Measurements from ENCODE around the gene LGALS13. TPM values are rescaled to one million over a fixed set of nuclear protein-coding genes. Genes with fewer than 3 reads are reported as not detected.

The LGALS13 gene
- polyA plus RNA-seq, 1 experiment, result not detected

DNA sequence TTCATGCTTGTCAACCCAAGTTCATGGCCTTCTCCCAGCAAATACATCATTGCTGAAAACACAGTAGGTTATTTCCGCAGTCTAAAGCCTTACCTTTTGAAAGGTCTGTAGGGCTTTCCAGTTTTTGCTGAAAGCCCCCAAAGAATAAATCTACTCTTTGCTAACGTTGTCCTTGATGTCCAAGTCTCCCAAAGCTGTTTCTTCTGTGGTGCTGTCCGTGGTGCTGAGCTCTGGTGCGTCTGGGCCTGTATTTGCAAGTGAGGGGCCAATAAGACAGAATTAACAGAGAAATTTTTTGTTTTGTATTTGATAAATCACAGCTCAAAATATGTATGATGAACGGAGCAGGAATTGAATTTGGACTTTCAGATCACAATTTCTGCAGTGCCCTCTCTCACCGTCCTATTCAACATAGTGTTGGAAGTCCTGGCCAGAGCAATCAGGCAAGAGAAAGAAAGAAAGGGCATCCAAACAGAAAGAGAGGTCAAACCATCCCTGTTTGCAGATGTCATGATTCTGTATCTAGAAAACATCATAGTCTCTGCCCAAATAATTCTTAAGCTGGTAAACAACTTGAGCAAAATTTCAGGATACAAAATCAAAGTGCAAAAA lies 43.6 kb downstream of the LGALS13 start:
- no peak overlapping the region for H3K4me3 ChIP-seq (ENCODE audit: low read depth, low read length)
- DNase-seq (ENCODE audit: low read depth, low spot score), result no peak
- ChIA-PET POLR2A (no interaction called here), CTCF (no interaction called here)
- H3K9me3 ChIP-seq (ENCODE audit: control insufficient read depth, insufficient read depth, low read length), result no peaks in the 10 kb centered on the region
- H3K27me3 ChIP-seq (ENCODE audit: control insufficient read depth, insufficient read depth, low read length), result no peaks in the 10 kb centered on the region
- TF ChIP-seq, protein P1, sequence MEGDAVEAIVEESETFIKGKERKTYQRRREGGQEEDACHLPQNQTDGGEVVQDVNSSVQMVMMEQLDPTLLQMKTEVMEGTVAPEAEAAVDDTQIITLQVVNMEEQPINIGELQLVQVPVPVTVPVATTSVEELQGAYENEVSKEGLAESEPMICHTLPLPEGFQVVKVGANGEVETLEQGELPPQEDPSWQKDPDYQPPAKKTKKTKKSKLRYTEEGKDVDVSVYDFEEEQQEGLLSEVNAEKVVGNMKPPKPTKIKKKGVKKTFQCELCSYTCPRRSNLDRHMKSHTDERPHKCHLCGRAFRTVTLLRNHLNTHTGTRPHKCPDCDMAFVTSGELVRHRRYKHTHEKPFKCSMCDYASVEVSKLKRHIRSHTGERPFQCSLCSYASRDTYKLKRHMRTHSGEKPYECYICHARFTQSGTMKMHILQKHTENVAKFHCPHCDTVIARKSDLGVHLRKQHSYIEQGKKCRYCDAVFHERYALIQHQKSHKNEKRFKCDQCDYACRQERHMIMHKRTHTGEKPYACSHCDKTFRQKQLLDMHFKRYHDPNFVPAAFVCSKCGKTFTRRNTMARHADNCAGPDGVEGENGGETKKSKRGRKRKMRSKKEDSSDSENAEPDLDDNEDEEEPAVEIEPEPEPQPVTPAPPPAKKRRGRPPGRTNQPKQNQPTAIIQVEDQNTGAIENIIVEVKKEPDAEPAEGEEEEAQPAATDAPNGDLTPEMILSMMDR (IDR thresholded peaks at IDR 0.05; ENCODE audit: low read depth, low read length), result no peak
- H3K27ac ChIP-seq (ENCODE audit: low read depth, low read length), result no peak overlapping the region

DNA sequence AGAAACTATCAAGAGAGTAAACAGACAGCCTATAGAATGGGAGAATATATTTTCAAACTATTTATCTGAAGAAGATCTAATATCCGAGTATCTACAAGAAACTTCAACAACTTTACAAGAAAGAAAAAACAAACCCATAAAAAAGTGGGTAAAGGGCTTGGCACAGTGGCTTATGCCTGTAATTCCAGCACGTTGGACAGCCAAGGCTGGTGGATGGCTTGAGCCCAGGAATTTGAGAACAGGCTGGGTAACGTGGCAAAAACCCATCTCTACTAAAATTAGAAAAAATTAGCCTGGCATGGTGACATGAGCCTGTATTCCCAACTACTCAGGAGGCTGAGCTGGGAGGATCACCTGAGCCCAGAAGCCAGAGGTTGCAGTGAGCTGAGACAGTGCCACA lies 45.6 kb downstream of the LGALS13 start:
- TF ChIP-seq, protein P1 (IDR thresholded peaks at IDR 0.05; ENCODE audit: low read depth, low read length), result no peak
- Histone ChIP-seq H3K27ac (ENCODE audit: low read depth, low read length) (no peak overlapping the region), H3K9me3 (ENCODE audit: control insufficient read depth, insufficient read depth, low read length) (no peaks in the 10 kb centered on the region), H3K27me3 (ENCODE audit: control insufficient read depth, insufficient read depth, low read length) (no peaks in the 10 kb centered on the region), H3K4me3 (ENCODE audit: low read depth, low read length) (no peak overlapping the region)
- CTCF ChIA-PET, result no interaction called here
- DNase-seq (ENCODE audit: low read depth, low spot score), result no peak
- POLR2A ChIA-PET, result no interaction called here

DNA sequence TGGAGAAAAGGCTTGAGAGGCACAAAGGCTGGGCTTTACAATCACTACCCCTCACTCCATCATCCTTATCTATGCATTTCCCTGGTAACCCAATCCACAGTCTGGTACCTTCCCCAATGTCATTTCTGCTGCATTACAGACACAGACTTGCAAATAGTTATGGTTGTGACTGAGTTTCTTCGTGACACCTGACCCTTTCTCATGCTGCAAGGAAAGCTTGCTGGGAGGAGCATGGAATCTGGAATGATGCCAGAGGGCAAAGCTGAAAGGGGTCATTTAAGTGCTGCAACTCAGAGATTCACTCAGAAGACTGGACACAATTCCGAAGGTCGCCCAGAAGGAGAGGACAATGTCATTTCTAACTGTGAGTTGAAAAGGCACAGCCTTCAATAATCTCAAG lies 53.3 kb downstream of the LGALS13 start, which contains the start of gene LGALS16:
TSS of gene LGALS16 (plus strand) at position 301 of the 400 bp plus-strand sequence. CDS start at position 350, 49 bp downstream.
- TF ChIP-seq, protein P1 (IDR thresholded peaks at IDR 0.05; ENCODE audit: low read depth, low read length), result no peak
- Histone ChIP-seq H3K9me3 (ENCODE audit: control insufficient read depth, insufficient read depth, low read length) (no peaks in the 10 kb centered on the region), H3K27ac (ENCODE audit: low read depth, low read length) (no peak within 1 kb of the TSS), H3K4me3 (ENCODE audit: low read depth, low read length) (no peak within 1 kb of the TSS), H3K27me3 (ENCODE audit: control insufficient read depth, insufficient read depth, low read length) (no peaks in the 10 kb centered on the region)
- POLR2A ChIA-PET, result no interaction called here
- CTCF ChIA-PET, result no interaction called here
- no peak for DNase-seq (ENCODE audit: low read depth, low spot score)

Small RNAs within 50 kb of the gene (small RNA-seq; reads per million reads assigned to genes)
- gene AC005176.2 (ENCODE audit: insufficient read length, low read depth) (not detected), gene RPS29P24 (ENCODE audit: insufficient read length, low read depth) (not detected), gene RPS29P25 (ENCODE audit: insufficient read length, low read depth) (not detected), gene RPS29P26 (ENCODE audit: insufficient read length, low read depth) (not detected), gene RPS29P30 (ENCODE audit: insufficient read length, low read depth) (not detected)

Other genes starting within 250 kb of the LGALS13 start
- gene PAF1, start 211.4 kb upstream of the LGALS13 start, polyA plus RNA-seq (2011; rRNA removed), result 51.9 and 60.5 TPM in 2 replicates
- 28.0 and 29.9 TPM in 2 replicates for gene MED29, start 211.1 kb upstream of the LGALS13 start, polyA plus RNA-seq (2011; rRNA removed)
- 4.1 and 8.3 TPM in 2 replicates for gene ZFP36, start 195.7 kb upstream of the LGALS13 start, polyA plus RNA-seq (2011; rRNA removed)
- gene PLEKHG2, start 189.9 kb upstream of the LGALS13 start, polyA plus RNA-seq (2011; rRNA removed), result 12.3 and 19.1 TPM in 2 replicates
- 1,488 and 2,094 TPM in 2 replicates for gene RPS16, start 166.6 kb upstream of the LGALS13 start, polyA plus RNA-seq (2011; rRNA removed)
- 75.3 and 78.0 TPM in 2 replicates for gene SUPT5H, start 156.9 kb upstream of the LGALS13 start, polyA plus RNA-seq (2011; rRNA removed)
- 58.9 and 75.0 TPM in 2 replicates for gene TIMM50, start 121.7 kb upstream of the LGALS13 start, polyA plus RNA-seq (2011; rRNA removed)
- 0.47 and 0.58 TPM in 2 replicates for gene DLL3, start 103.6 kb upstream of the LGALS13 start, polyA plus RNA-seq (2011; rRNA removed)
- gene SELENOV, start 87.4 kb upstream of the LGALS13 start, polyA plus RNA-seq (2011; rRNA removed), result not detected in 2 replicates
- 2.3 and 3.1 TPM in 2 replicates for gene EID2B, start 69.7 kb upstream of the LGALS13 start, polyA plus RNA-seq (2011; rRNA removed)
- gene EID2, start 62.4 kb upstream of the LGALS13 start, polyA plus RNA-seq (2011; rRNA removed), result 11.3 and 11.5 TPM in 2 replicates
- not detected in 2 replicates for gene LGALS16, start 53.4 kb downstream of the LGALS13 start, polyA plus RNA-seq (2011; rRNA removed)
- gene LGALS14, start 102.0 kb downstream of the LGALS13 start, polyA plus RNA-seq (2011; rRNA removed), result not detected in 2 replicates
- gene CLC, start 135.5 kb downstream of the LGALS13 start, polyA plus RNA-seq (2011; rRNA removed), result not detected in 2 replicates
- gene LEUTX, start 176.3 kb downstream of the LGALS13 start, polyA plus RNA-seq (2011; rRNA removed), result not detected in 2 replicates
- gene DYRK1B, start 231.6 kb downstream of the LGALS13 start, polyA plus RNA-seq (2011; rRNA removed), result 7.2 and 9.2 TPM in 2 replicates
- 256 and 329 TPM in 2 replicates for gene FBL, start 243.9 kb downstream of the LGALS13 start, polyA plus RNA-seq (2011; rRNA removed)

All from AG04450 (cell line).